NCI-H226 (cell line): ENCODE measurements around the gene PRKN.

Source experiments
- DNase-seq: peaks from one replicate; pipeline ENCODE4 v3.0.0-alpha.2; 2015

Gene PRKN

GRCh38 chr6:161679980-161680538 is 1047.5 kb downstream of the PRKN start:
- no peak for DNase-seq

GRCh38 chr6:161677188-161677587 is 1050.4 kb downstream of the PRKN start:
- DNase-seq = no peak

GRCh38 chr6:161676586-161676985 is 1051.0 kb downstream of the PRKN start:
- DNase-seq = no peak

- DNase-seq = no peak
These were observed 1052.5 kb downstream of the PRKN start for GRCh38 chr6:161674930-161675682.

GRCh38 chr6:161673026-161673425 is 1054.5 kb downstream of the PRKN start:
- no peak for DNase-seq

GRCh38 chr6:161671117-161671516 is 1056.4 kb downstream of the PRKN start:
- no peak for DNase-seq

GRCh38 chr6:161668665-161669064 is 1058.9 kb downstream of the PRKN start:
- DNase-seq = no peak

- DNase-seq = no peak
These were observed 1059.6 kb downstream of the PRKN start for GRCh38 chr6:161667957-161668356.

GRCh38 chr6:161663682-161664081 is 1063.9 kb downstream of the PRKN start:
- no peak for DNase-seq

GRCh38 chr6:161660666-161661571 is 1066.6 kb downstream of the PRKN start:
- no peak for DNase-seq

GRCh38 chr6:161658211-161658610 is 1069.4 kb downstream of the PRKN start:
- DNase-seq = no peak

- DNase-seq = no peak
These were observed 1073.4 kb downstream of the PRKN start for GRCh38 chr6:161654209-161654608.

- DNase-seq = no peak
These were observed 1075.6 kb downstream of the PRKN start for GRCh38 chr6:161651949-161652348.

GRCh38 chr6:161649841-161650240 is 1077.7 kb downstream of the PRKN start:
- no peak for DNase-seq

GRCh38 chr6:161649068-161649467 is 1078.5 kb downstream of the PRKN start:
- no peak for DNase-seq

- DNase-seq = no peak
These were observed 1080.3 kb downstream of the PRKN start for GRCh38 chr6:161647234-161647633.

- no peak for DNase-seq
These were observed 1083.0 kb downstream of the PRKN start for GRCh38 chr6:161644521-161644920.

- no peak for DNase-seq
These were observed 1086.4 kb downstream of the PRKN start for GRCh38 chr6:161641175-161641574.

- DNase-seq = no peak
These were observed 1087.8 kb downstream of the PRKN start for GRCh38 chr6:161639772-161640171.

- no peak for DNase-seq
These were observed 1089.9 kb downstream of the PRKN start for GRCh38 chr6:161637658-161638057.

GRCh38 chr6:161636882-161637430 is 1090.6 kb downstream of the PRKN start:
- no peak for DNase-seq

GRCh38 chr6:161635975-161636374 is 1091.6 kb downstream of the PRKN start:
- no peak for DNase-seq

GRCh38 chr6:161634916-161635315 is 1092.7 kb downstream of the PRKN start:
- no peak for DNase-seq
